ENCODE data around the gene MTURN. TPM values are rescaled to one million over a fixed set of nuclear protein-coding genes. Genes with fewer than 3 reads are reported as not detected.

The MTURN gene
- total and polyA plus RNA-seq, 9 of the 15 experiments (the other 6 are each of a cell fraction or from before 2014, with no cell fraction given), result 0.94 to 14.8 (median 6.4) TPM

- TF ChIP-seq ELK3 (CRISPR knock-in tag; IDR thresholded peaks at IDR 0.05), result no peak
- no peak for TF ChIP-seq ZNF354B (CRISPR knock-in tag; IDR thresholded peaks at IDR 0.05)
- no peak for TF ChIP-seq ZBTB5 (IDR thresholded peaks at IDR 0.05)
- TF ChIP-seq HDAC3 (IDR thresholded peaks at IDR 0.05; ENCODE audit: borderline replicate concordance, partially characterized antibody), result peak; percentile 68
- no peak for TF ChIP-seq POLR2H (tag; IDR thresholded peaks at IDR 0.05; ENCODE audit: low read depth)
- no peak for TF ChIP-seq FOXA3 (CRISPR knock-in tag; conservative IDR thresholded peaks at IDR 0.05 in 1 of 2, IDR thresholded peaks at IDR 0.05 in 1 of 2)
- TF ChIP-seq ZNF766 (CRISPR knock-in tag; conservative IDR thresholded peaks at IDR 0.05), result peak; percentile 59; the same call in 1 of the 2 replicates
- TF ChIP-seq ELF4 (CRISPR knock-in tag; IDR thresholded peaks at IDR 0.05), result no peak
- no peak for TF ChIP-seq HMG20A (CRISPR knock-in tag; conservative IDR thresholded peaks at IDR 0.05)
- TF ChIP-seq DNMT1 (IDR thresholded peaks at IDR 0.05), result no peak
- TF ChIP-seq CBX3 (IDR thresholded peaks at IDR 0.05; ENCODE audit: borderline replicate concordance in 1 of 2, low read length in 2 of 2), result peak in 1 of 2 experiments; percentile 55; a peak in 1 of 3 replicates
- TF ChIP-seq NR1H2 (CRISPR knock-in tag; IDR thresholded peaks at IDR 0.05), result no peak
- TF ChIP-seq ZEB2 (IDR thresholded peaks at IDR 0.05), result peak; percentile 95
- peak; percentile 92 for TF ChIP-seq ZNF592 (IDR thresholded peaks at IDR 0.05)
- TF ChIP-seq, protein P1, sequence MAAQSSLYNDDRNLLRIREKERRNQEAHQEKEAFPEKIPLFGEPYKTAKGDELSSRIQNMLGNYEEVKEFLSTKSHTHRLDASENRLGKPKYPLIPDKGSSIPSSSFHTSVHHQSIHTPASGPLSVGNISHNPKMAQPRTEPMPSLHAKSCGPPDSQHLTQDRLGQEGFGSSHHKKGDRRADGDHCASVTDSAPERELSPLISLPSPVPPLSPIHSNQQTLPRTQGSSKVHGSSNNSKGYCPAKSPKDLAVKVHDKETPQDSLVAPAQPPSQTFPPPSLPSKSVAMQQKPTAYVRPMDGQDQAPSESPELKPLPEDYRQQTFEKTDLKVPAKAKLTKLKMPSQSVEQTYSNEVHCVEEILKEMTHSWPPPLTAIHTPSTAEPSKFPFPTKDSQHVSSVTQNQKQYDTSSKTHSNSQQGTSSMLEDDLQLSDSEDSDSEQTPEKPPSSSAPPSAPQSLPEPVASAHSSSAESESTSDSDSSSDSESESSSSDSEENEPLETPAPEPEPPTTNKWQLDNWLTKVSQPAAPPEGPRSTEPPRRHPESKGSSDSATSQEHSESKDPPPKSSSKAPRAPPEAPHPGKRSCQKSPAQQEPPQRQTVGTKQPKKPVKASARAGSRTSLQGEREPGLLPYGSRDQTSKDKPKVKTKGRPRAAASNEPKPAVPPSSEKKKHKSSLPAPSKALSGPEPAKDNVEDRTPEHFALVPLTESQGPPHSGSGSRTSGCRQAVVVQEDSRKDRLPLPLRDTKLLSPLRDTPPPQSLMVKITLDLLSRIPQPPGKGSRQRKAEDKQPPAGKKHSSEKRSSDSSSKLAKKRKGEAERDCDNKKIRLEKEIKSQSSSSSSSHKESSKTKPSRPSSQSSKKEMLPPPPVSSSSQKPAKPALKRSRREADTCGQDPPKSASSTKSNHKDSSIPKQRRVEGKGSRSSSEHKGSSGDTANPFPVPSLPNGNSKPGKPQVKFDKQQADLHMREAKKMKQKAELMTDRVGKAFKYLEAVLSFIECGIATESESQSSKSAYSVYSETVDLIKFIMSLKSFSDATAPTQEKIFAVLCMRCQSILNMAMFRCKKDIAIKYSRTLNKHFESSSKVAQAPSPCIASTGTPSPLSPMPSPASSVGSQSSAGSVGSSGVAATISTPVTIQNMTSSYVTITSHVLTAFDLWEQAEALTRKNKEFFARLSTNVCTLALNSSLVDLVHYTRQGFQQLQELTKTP (IDR thresholded peaks at IDR 0.05; ENCODE audit: low read depth in 1 of 2, partially characterized antibody in 2 of 2), result peak in 1 of 2 experiments; percentile 46
- 0 out of 2 replicates have a peak, but pooled peaks have one; percentile 43 for TF ChIP-seq NFRKB (IDR thresholded peaks at IDR 0.05; ENCODE audit: low read depth)
- TF ChIP-seq SRSF1 (IDR thresholded peaks at IDR 0.05; ENCODE audit: low read depth, low read length), result no peak
Measured at GRCh38 chr7:30146127-30146612, 11.4 kb downstream of the MTURN start (continued).
